IPS-11a (cell line): Measurements from ENCODE around the gene RAB36.
A peak's percentile ranks its signal among the peaks of the same experiment; 100 is the strongest.

ENCODE experiments used
- H3K4me3 ChIP-seq: one replicate; pipeline ENCODE4 v1.5.1; 2013; ENCODE audit warnings: low read depth, low read length, control low read depth

RAB36 gene

GRCh38 chr22:23144932-23145877 is at the start of gene RAB36:
RAB36 (plus strand) TSS chr22:23145477; CDS start chr22:23146617, 1,140 bp downstream.
- peak within 1 kb of the TSS; percentile 43 for H3K4me3 ChIP-seq

- H3K4me3 ChIP-seq, result no peak overlapping the region
These were observed 49.4 kb upstream of the RAB36 start for GRCh38 chr22:23095733-23096342.

GRCh38 chr22:23097412-23098229 is 47.7 kb upstream of the RAB36 start:
- H3K4me3 ChIP-seq, result no peak overlapping the region

- H3K4me3 ChIP-seq, result no peak overlapping the region
These were observed 47.0 kb upstream of the RAB36 start for GRCh38 chr22:23098230-23098705.

- no peak overlapping the region for H3K4me3 ChIP-seq
These were observed 46.4 kb upstream of the RAB36 start for GRCh38 chr22:23098718-23099530.

- no peak overlapping the region for H3K4me3 ChIP-seq
These were observed 45.8 kb upstream of the RAB36 start for GRCh38 chr22:23099531-23099804.

GRCh38 chr22:23100124-23100801 is 45.0 kb upstream of the RAB36 start:
- H3K4me3 ChIP-seq, result no peak overlapping the region

GRCh38 chr22:23101524-23101923 is 43.8 kb upstream of the RAB36 start:
- no peak overlapping the region for H3K4me3 ChIP-seq

- no peak overlapping the region for H3K4me3 ChIP-seq
These were observed 43.1 kb upstream of the RAB36 start for GRCh38 chr22:23102002-23102655.

GRCh38 chr22:23102776-23103175 is 42.5 kb upstream of the RAB36 start:
- no peak overlapping the region for H3K4me3 ChIP-seq

- H3K4me3 ChIP-seq, result no peak overlapping the region
These were observed 41.9 kb upstream of the RAB36 start for GRCh38 chr22:23103199-23103954.

GRCh38 chr22:23104187-23104971 is 40.9 kb upstream of the RAB36 start:
- no peak overlapping the region for H3K4me3 ChIP-seq

GRCh38 chr22:23105304-23105703 is 40.0 kb upstream of the RAB36 start:
- no peak overlapping the region for H3K4me3 ChIP-seq

- H3K4me3 ChIP-seq, result no peak overlapping the region
These were observed 39.4 kb upstream of the RAB36 start for GRCh38 chr22:23105919-23106318.

GRCh38 chr22:23106344-23106743 is 38.9 kb upstream of the RAB36 start:
- H3K4me3 ChIP-seq, result no peak overlapping the region

- H3K4me3 ChIP-seq, result no peak overlapping the region
These were observed 38.3 kb upstream of the RAB36 start for GRCh38 chr22:23106906-23107367.

GRCh38 chr22:23107487-23108248 is 37.6 kb upstream of the RAB36 start:
- H3K4me3 ChIP-seq, result no peak overlapping the region
